Gastroesophageal sphincter (tissue), 4 donors: Measurements from ENCODE around the gene PALB2. TPM values are rescaled to one million over a fixed set of nuclear protein-coding genes. Genes with fewer than 3 reads are reported as not detected.

ENCODE experiments used
- ATAC-seq: fragments of 150-250 bp; one replicate; pipeline ENCODE4 v1.9.1; 2016; ENCODE audit warnings: mild to moderate bottlenecking, moderate library complexity
- H3K27ac ChIP-seq, 4 donors: fragments of 200-600 bp; sonication (generic) in 3 of 4; 1 replicate in 3 of 4; 2 replicates in 1 of 4; pipeline ENCODE4 v1.5.1; 2016 to 2019
- H3K27me3 ChIP-seq: fragments of 200-600 bp; sonication (generic); one replicate; pipeline ENCODE4 v1.5.1; 2019
- H3K36me3 ChIP-seq, 2 donors: fragments of 200-600 bp; sonication (generic); one replicate each; pipeline ENCODE4 v1.5.1; 2019; ENCODE audit warnings: control low read depth in 1 of 2
- H3K4me1 ChIP-seq, 3 donors: fragments of 200-600 bp; sonication (generic); 1 replicate in 2 of 3; 2 replicates in 1 of 3; pipeline ENCODE4 v1.5.1; 2016 to 2019; ENCODE audit warnings: control low read depth in 2 of 3
- H3K4me3 ChIP-seq, 2 donors: fragments of 200-600 bp; sonication (generic); one replicate each; pipeline ENCODE4 v1.5.1; 2019; ENCODE audit warnings: mild to moderate bottlenecking in 1 of 2, moderate library complexity in 1 of 2
- H3K9me3 ChIP-seq, 3 donors: fragments of 200-600 bp; sonication (generic); one replicate each; pipeline ENCODE4 v1.5.1; 2017 to 2019; ENCODE audit warnings: control low read depth in 2 of 3
- EP300 ChIP-seq: sonication (generic); formaldehyde crosslinking; IDR thresholded peaks from one replicate; pipeline ENCODE4 v1.6.1; 2017; ENCODE audit warnings: antibody characterized with exemption, mild to moderate bottlenecking
- POLR2A ChIP-seq, 2 donors: fragments of 450-650 bp; IDR thresholded peaks; one replicate each; pipeline ENCODE4 v1.6.1; 2017; ENCODE audit warnings: antibody characterized with exemption in 2 of 2, mild to moderate bottlenecking in 2 of 2, moderate library complexity in 1 of 2
- POLR2AphosphoS5 ChIP-seq: sonication (generic); formaldehyde crosslinking; IDR thresholded peaks from one replicate; pipeline ENCODE4 v1.6.1; 2017; ENCODE audit warnings: antibody characterized with exemption
- WGBS, 2 donors: methylation state at CpG; one replicate each; pipeline ENCODE4 v1.1.5; 2018; ENCODE audit warnings: low coverage in 1 of 2; 5-methylcytosine and 5-hydroxymethylcytosine counted together
- total RNA-seq, 4 donors: library from RNA; depleted of rRNA; stranded (reverse); fragments of >200 nt; gene quantifications; one replicate each; pipeline ENCODE4 v1.1.0, GENCODE V29; 2016
- TF ChIP-seq, protein P1 (sequence below), 4 experiments: fragments of 200-600 bp in 2 of 4; fragments of 450-650 bp in 2 of 4; sonication (generic) in 1 of 4; IDR thresholded peaks; one replicate each; pipeline ENCODE4 v1.5.1; 2017 to 2019; ENCODE audit warnings: antibody characterized with exemption in 4 of 4, mild to moderate bottlenecking in 2 of 4, moderate library complexity in 2 of 4

PALB2 gene
- total RNA-seq, 4 donors from 2014 or later, result 8.5 to 11.1 (median 9.7) TPM

DNA sequence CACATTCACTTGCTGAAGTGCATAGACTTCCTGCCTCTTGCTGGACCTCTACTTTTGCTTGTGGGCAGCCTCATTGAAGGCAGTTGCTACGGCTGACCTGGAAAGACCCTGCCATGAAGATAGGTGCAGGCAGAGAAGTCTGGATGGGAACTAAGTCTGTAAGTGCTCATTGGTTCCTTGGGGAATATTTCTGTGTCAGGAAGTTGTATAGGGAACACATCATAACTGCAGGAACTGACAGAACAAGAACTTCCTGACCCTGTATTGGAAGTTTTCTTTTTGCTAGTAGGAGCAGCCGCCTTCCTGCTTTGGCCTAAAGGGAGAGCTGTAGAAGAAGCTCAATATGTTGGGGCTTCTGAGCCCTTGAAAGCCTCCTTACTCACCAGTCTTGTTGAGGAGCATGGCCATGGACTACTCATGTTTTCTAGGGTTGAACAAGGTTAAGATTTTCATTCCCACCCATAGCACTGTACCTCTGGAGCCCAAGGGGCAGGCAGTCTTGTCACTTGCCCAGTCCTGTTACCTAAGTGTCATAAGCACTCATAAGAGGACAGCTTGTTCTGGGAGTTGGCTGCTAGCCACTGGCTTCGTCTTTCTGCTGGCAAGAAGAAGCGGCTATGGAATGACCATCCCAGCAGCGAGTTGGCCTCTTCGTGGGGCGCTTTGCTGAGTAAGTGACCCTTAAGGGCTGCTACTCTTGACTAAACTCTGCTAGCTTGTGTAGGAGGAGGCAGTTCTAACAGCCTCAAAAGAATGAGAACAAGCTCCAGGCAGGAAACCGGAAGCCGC is 76.3 kb downstream of the PALB2 start:
- H3K36me3 ChIP-seq, result peaks cover 0 to 99% of the 10 kb centered on the region in 2 donors
- no peaks in the 10 kb centered on the region for H3K9me3 ChIP-seq
- no peak overlapping the region for H3K4me3 ChIP-seq
- no peaks in the 10 kb centered on the region for H3K27me3 ChIP-seq
- ATAC-seq, result no peak
- no peak for TF ChIP-seq EP300
- no peak for TF ChIP-seq POLR2AphosphoS5
- TF ChIP-seq, protein P1, sequence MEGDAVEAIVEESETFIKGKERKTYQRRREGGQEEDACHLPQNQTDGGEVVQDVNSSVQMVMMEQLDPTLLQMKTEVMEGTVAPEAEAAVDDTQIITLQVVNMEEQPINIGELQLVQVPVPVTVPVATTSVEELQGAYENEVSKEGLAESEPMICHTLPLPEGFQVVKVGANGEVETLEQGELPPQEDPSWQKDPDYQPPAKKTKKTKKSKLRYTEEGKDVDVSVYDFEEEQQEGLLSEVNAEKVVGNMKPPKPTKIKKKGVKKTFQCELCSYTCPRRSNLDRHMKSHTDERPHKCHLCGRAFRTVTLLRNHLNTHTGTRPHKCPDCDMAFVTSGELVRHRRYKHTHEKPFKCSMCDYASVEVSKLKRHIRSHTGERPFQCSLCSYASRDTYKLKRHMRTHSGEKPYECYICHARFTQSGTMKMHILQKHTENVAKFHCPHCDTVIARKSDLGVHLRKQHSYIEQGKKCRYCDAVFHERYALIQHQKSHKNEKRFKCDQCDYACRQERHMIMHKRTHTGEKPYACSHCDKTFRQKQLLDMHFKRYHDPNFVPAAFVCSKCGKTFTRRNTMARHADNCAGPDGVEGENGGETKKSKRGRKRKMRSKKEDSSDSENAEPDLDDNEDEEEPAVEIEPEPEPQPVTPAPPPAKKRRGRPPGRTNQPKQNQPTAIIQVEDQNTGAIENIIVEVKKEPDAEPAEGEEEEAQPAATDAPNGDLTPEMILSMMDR (IDR thresholded peaks at IDR 0.05), result no peak
- TF ChIP-seq POLR2A (IDR thresholded peaks at IDR 0.05), result no peak
- peaks cover 0 to 22% (median 0%) of the 10 kb centered on the region in 3 donors for H3K4me1 ChIP-seq
- H3K27ac ChIP-seq, result no peak overlapping the region
- 90 to 100% methylated on average over 4 to 8 of the region's 9 CpGs for WGBS, 2 donors

DNA sequence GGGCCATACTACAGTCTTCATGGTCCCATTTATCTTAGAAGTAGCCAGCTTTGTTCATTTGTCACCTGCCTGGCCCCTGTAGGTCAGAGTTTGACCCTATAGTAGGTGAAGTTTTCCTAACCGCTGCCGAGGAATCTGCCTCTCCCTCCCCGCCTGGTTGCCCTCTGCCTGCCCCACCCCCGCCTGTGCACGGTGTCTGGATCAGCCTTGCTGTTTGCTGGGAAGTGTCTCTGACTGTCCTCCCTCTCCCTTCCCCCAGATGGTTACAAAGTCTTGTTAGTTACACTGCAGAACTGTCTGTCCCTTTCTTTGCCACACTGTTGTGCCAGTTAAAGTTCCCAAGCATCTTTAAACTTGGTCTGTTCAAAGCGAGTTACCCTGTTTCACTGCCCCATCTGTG is 77.9 kb downstream of the PALB2 start:
- Histone ChIP-seq H3K36me3 (peaks cover 0 to 90% of the 10 kb centered on the region in 2 donors), H3K27ac (no peak overlapping the region), H3K4me1 (peaks cover 6 to 38% (median 13%) of the 10 kb centered on the region in 3 donors), H3K4me3 (no peak overlapping the region), H3K27me3 (no peaks in the 10 kb centered on the region), H3K9me3 (no peaks in the 10 kb centered on the region)
- 83% methylated on average over 1 of the region's 6 CpGs; no CpG with 5 or more reads in 1 of the 2 donors for WGBS, 2 donors
- TF ChIP-seq, protein P1 (IDR thresholded peaks at IDR 0.05), result no peak
- no peak for TF ChIP-seq POLR2AphosphoS5
- no peak for TF ChIP-seq POLR2A (IDR thresholded peaks at IDR 0.05)
- no peak for TF ChIP-seq EP300
- ATAC-seq, result no peak

DNA sequence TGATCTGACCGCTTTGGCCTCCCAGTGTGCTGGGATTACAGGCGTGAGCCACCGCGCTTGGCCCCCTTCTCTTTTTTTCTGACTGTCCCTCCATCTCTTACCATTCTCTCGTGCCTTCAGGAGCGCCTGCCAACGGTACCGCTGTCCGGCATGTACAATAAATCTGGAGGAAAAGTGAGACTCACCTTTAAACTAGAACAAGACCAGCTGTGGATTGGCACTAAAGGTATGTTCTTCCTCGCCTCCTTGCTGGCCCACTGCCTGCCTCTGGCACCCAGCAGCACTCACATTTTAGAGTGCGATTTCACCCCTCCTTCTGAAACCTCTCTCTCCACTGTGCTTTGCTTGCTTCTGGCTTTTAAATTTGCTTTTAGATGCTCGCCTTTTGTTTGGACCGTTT is 78.6 kb downstream of the PALB2 start:
- Histone ChIP-seq H3K4me1 (peaks cover 6 to 40% (median 13%) of the 10 kb centered on the region in 3 donors), H3K27me3 (no peaks in the 10 kb centered on the region), H3K4me3 (no peak overlapping the region), H3K36me3 (peaks cover 0 to 83% of the 10 kb centered on the region in 2 donors), H3K9me3 (no peaks in the 10 kb centered on the region), H3K27ac (no peak overlapping the region)
- WGBS, 2 donors, result 88 to 97% methylated on average over 4 to 13 of the region's 13 CpGs
- ATAC-seq, result no peak
- no peak for TF ChIP-seq POLR2A (IDR thresholded peaks at IDR 0.05)
- TF ChIP-seq, protein P1 (IDR thresholded peaks at IDR 0.05), result no peak
- no peak for TF ChIP-seq EP300
- no peak for TF ChIP-seq POLR2AphosphoS5

DNA sequence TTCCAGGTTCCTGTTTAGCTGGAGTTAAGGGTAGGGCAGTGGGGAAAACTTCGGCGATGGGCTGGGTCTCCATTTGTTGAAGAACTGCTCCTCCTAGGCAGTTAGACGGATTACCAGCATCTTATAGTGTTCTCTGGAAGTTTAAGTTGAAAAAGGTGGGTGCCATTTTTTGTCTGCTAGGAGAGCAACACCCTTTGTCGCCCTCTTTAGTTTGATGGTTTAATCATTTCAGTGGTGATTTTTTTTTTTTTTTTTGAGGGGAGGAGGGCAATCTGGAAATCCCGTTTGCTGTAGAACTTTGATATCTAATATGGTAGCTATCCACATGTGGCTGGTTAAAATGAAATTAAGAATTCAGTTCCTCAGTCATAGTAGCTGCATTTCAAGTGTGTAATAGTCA is 79.5 kb downstream of the PALB2 start:
- TF ChIP-seq POLR2AphosphoS5, result no peak
- no peak for TF ChIP-seq EP300
- TF ChIP-seq, protein P1 (IDR thresholded peaks at IDR 0.05), result no peak
- TF ChIP-seq POLR2A (IDR thresholded peaks at IDR 0.05), result no peak
- H3K36me3 ChIP-seq, result peaks cover 0 to 74% of the 10 kb centered on the region in 2 donors

More for the DNA sequence above, 79.5 kb downstream of the PALB2 start:
- Histone ChIP-seq H3K9me3 (no peaks in the 10 kb centered on the region), H3K4me3 (no peak overlapping the region), H3K27ac (no peak overlapping the region), H3K4me1 (peaks cover 6 to 45% (median 14%) of the 10 kb centered on the region in 3 donors), H3K27me3 (no peaks in the 10 kb centered on the region)
- ATAC-seq, result no peak
- WGBS, 2 donors, result 66 to 71% methylated on average over 3 to 5 of the region's 5 CpGs
